Sigmoid colon (tissue), 7 donors: ENCODE results near the gene TMOD1. TPM values are rescaled to one million over a fixed set of nuclear protein-coding genes. Genes with fewer than 3 reads are reported as not detected.

Experiments used
- DNase-seq: peaks from one replicate; pipeline ENCODE4 v3.0.0-alpha.2; 2019
- H3K27ac ChIP-seq, 4 donors: fragments of 200-600 bp; sonication (generic); one replicate each; pipeline ENCODE4 v1.5.1; 2016 to 2019; ENCODE audit warnings: mild to moderate bottlenecking in 1 of 4
- H3K27me3 ChIP-seq, 3 donors: fragments of 200-600 bp; sonication (generic); one replicate each; pipeline ENCODE4 v1.5.1; 2019; ENCODE audit warnings: mild to moderate bottlenecking in 1 of 3
- H3K36me3 ChIP-seq, 4 donors: fragments of 200-600 bp; sonication (generic); one replicate each; pipeline ENCODE4 v1.5.1; 2016 to 2019
- H3K4me1 ChIP-seq, 4 donors: fragments of 200-600 bp; sonication (generic); one replicate each; pipeline ENCODE4 v1.5.1; 2017 to 2019
- H3K4me3 ChIP-seq, 4 donors: fragments of 200-600 bp; sonication (generic); one replicate each; pipeline ENCODE4 v1.5.1; 2017 to 2019; ENCODE audit warnings: mild to moderate bottlenecking in 2 of 4, moderate library complexity in 1 of 4
- H3K9me3 ChIP-seq, 4 donors: fragments of 200-600 bp in 3 of 4; sonication (generic) in 3 of 4; one replicate each; pipeline versions ENCODE4 v1.5.1 to v1.6.1; 2013 to 2019
- EP300 ChIP-seq, 4 donors: sonication (generic); formaldehyde crosslinking; IDR thresholded peaks; one replicate each; pipeline ENCODE4 v1.6.1; 2017; ENCODE audit warnings: antibody characterized with exemption in 4 of 4
- POLR2A ChIP-seq, 2 donors: fragments of 450-650 bp; IDR thresholded peaks; one replicate each; pipeline ENCODE4 v1.6.1; 2016; ENCODE audit warnings: antibody characterized with exemption in 2 of 2, mild to moderate bottlenecking in 2 of 2, moderate library complexity in 2 of 2
- POLR2AphosphoS5 ChIP-seq, 4 donors: sonication (generic); formaldehyde crosslinking; IDR thresholded peaks; one replicate each; pipeline ENCODE4 v1.6.1; 2017; ENCODE audit warnings: antibody characterized with exemption in 4 of 4
- WGBS, 2 donors: extraction: QIAGEN DNeasy Blood & Tissue Kit; methylation state at CpG; one replicate each; pipeline ENCODE4 v1.1.7; 2013; 5-methylcytosine and 5-hydroxymethylcytosine counted together
- intact Hi-C: fragments of 100-400 bp; cut with DNase I; formaldehyde crosslinking; loops from one replicate; pipeline ENCODE4 v1.15.1; 2023
- polyA plus RNA-seq, 3 donors: library from polyadenylated mRNA; stranded (reverse); fragments of 200-250 nt; gene quantifications; one replicate each; pipeline ENCODE4 v1.2.3, GENCODE V29; 2013
- total RNA-seq, 4 donors: library from RNA; depleted of rRNA; stranded (reverse); fragments of >200 nt; gene quantifications; one replicate each; pipeline ENCODE4 v1.1.0, GENCODE V29; 2016
- TF ChIP-seq, protein P1 (sequence below), 4 experiments: fragments of 450-650 bp in 3 of 4; fragments of 200-600 bp in 1 of 4; IDR thresholded peaks; one replicate each; pipeline ENCODE4 v1.5.1; 2016 to 2019; ENCODE audit warnings: antibody characterized with exemption in 4 of 4, mild to moderate bottlenecking in 3 of 4, moderate library complexity in 2 of 4
- donor health status: healthy with polysubstance abuse.
- donor health status: Bipolar disorder and iron deficiency.
- donor health status: healthy.

Gene TMOD1
- total and polyA plus RNA-seq, 7 donors: 1.6 to 56.8 (median 28.5) TPM

DNA sequence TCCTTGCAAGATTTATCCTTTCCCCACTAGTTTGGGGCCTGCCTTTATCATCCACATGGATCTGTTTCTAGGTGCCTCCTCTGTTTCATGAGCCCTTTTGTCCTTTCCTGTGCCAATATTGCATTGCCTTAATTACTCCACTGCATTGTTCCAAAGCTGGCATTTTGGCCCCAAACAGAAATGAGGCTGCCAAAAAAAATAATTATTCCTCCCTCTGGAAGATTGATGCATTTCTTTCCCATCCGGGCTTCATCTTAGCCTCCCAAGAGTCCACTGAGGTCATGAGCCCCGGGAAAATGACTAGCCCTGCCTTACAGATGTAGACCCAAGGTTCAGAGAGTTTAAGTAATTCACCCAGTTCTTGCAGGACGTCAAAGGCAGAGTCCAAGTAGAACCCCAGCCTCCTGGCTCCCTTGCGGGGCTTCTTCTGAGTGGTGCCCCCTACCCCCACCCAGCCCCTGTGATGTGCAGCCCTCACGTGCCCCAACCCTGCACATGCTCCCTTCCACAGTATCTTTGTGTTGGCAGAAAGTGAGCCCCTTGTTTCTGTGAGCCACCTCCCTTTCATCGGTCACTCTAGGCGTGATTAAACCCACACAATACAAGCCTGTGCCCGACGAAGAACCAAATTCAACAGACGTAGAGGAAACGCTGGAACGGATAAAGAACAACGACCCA lies 62.1 kb downstream of the TMOD1 start:
- Histone ChIP-seq H3K36me3 (peaks cover 0 to 23% (median 3%) of the 10 kb centered on the region in 4 donors), H3K27me3 (no peaks in the 10 kb centered on the region), H3K4me1 (peaks cover 0 to 35% (median 25%) of the 10 kb centered on the region in 4 donors), H3K4me3 (no peak overlapping the region), H3K9me3 (no peaks in the 10 kb centered on the region), H3K27ac (peak overlapping the region; percentile 55 to 74 (median 68))
- intact Hi-C loops: no loop called here
- TF ChIP-seq EP300 (IDR thresholded peaks at IDR 0.05) (no peak), POLR2AphosphoS5 (IDR thresholded peaks at IDR 0.05) (no peak), POLR2A (IDR thresholded peaks at IDR 0.05) (no peak)
- TF ChIP-seq, protein P1, sequence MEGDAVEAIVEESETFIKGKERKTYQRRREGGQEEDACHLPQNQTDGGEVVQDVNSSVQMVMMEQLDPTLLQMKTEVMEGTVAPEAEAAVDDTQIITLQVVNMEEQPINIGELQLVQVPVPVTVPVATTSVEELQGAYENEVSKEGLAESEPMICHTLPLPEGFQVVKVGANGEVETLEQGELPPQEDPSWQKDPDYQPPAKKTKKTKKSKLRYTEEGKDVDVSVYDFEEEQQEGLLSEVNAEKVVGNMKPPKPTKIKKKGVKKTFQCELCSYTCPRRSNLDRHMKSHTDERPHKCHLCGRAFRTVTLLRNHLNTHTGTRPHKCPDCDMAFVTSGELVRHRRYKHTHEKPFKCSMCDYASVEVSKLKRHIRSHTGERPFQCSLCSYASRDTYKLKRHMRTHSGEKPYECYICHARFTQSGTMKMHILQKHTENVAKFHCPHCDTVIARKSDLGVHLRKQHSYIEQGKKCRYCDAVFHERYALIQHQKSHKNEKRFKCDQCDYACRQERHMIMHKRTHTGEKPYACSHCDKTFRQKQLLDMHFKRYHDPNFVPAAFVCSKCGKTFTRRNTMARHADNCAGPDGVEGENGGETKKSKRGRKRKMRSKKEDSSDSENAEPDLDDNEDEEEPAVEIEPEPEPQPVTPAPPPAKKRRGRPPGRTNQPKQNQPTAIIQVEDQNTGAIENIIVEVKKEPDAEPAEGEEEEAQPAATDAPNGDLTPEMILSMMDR (IDR thresholded peaks at IDR 0.05): no peak
- no peak for DNase-seq
- WGBS, 2 donors: 76 to 77% methylated on average over 13 of the region's 13 CpGs

DNA sequence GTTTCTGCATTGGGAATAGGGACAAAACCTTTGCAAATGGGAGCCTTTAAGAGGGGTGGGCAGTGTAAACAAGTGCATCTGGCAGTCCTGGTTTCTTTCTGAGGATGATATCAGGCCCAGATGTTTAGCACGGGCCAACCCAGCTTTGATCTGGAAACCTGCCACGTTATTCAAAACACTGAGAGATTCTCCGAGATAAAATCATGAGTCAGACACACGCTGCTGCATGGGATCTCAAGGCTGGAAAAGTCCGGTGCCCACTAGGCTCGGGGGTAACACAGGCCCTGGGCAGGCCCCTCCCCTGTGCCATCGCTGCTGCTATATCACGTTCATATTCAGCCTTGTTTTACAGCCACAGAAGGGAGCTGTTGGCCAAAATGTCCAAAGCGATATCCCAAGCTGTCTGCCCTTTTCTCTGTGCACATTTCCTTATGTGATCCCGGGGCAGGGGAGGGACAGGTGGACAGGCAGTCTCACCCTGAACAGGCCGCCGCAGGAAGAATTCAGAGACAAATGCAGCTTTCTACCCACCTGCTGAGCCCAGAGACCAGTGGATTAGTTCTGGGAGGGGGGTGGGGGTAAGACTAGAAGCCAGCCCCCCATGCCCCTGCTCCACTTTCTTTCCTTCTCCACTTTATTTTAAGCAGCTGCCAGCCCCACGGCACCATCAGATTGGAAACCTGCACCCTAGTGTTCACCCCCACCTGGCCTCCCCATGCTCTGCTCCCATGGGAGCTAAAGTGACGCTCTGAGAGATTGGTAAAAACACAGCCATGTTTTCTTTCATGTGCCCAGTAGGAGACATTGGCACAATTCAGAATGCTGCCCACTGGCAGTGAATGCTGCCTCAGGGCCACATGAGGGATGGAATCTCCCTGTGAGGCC lies 63.1 kb downstream of the TMOD1 start:
- TF ChIP-seq POLR2A (IDR thresholded peaks at IDR 0.05): no peak
- peak in 1 of 4 donors; percentile 17 for TF ChIP-seq EP300 (IDR thresholded peaks at IDR 0.05)
- TF ChIP-seq, protein P1 (IDR thresholded peaks at IDR 0.05): no peak
- peak in 3 of 4 donors; percentile 1 to 33 (median 23) for TF ChIP-seq POLR2AphosphoS5 (IDR thresholded peaks at IDR 0.05)
- Histone ChIP-seq H3K9me3 (no peaks in the 10 kb centered on the region), H3K4me3 (no peak overlapping the region), H3K36me3 (peaks cover 0 to 32% (median 10%) of the 10 kb centered on the region in 4 donors), H3K4me1 (peaks cover 0 to 26% (median 17%) of the 10 kb centered on the region in 4 donors), H3K27ac (peak overlapping the region; percentile 55 to 74 (median 68)), H3K27me3 (no peaks in the 10 kb centered on the region)
- intact Hi-C loops: no loop called here
- peak; percentile 71 for DNase-seq
- WGBS, 2 donors: 22 to 56% methylated on average over 14 of the region's 14 CpGs

DNA sequence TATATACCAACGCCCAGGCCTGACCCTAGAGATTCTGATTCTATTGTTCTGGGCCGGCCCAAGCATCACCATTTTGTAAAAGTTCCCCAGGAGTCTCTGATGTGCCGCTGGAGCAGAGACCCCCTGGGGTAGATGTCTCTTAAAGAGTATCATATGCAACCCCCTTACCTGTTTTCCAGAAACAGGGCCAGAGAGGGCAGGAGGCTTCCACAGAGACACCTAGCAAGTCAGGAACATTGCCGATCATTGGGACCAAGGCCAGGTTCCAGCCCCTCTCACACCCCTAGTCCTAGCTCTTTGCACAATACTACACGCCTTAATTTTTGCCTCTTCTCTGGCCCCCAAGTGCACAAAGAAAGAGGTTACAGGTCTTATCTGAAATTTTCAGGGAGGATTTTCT lies 63.8 kb downstream of the TMOD1 start:
- H3K4me1 ChIP-seq: peaks cover 0 to 31% (median 20%) of the 10 kb centered on the region in 4 donors
- H3K36me3 ChIP-seq: peaks cover 0 to 39% (median 14%) of the 10 kb centered on the region in 4 donors
- no peaks in the 10 kb centered on the region for H3K27me3 ChIP-seq
- H3K4me3 ChIP-seq: no peak overlapping the region
- no peak for TF ChIP-seq EP300 (IDR thresholded peaks at IDR 0.05)
- TF ChIP-seq, protein P1 (IDR thresholded peaks at IDR 0.05): no peak
- TF ChIP-seq POLR2A (IDR thresholded peaks at IDR 0.05): no peak
- TF ChIP-seq POLR2AphosphoS5 (IDR thresholded peaks at IDR 0.05): no peak
- no peaks in the 10 kb centered on the region for H3K9me3 ChIP-seq
- 85 to 90% methylated on average over 5 of the region's 5 CpGs for WGBS, 2 donors
- peak overlapping the region in 2 of 4 donors; percentile 72 to 74 for H3K27ac ChIP-seq
- intact Hi-C loops: no loop called here
- DNase-seq: no peak

GRCh38 chr9:97567182-97567893 lies 65.9 kb downstream of the TMOD1 start:
- DNase-seq: no peak
- H3K9me3 ChIP-seq: no peaks in the 10 kb centered on the region
- WGBS, 2 donors: 75 to 86% methylated on average over 9 of the region's 9 CpGs
- H3K4me1 ChIP-seq: peaks cover 0 to 51% (median 41%) of the 10 kb centered on the region in 4 donors
- no peak overlapping the region for H3K27ac ChIP-seq
- H3K27me3 ChIP-seq: no peaks in the 10 kb centered on the region
- intact Hi-C loops: no loop called here
- H3K36me3 ChIP-seq: peaks cover 0 to 47% (median 19%) of the 10 kb centered on the region in 4 donors
- no peak overlapping the region for H3K4me3 ChIP-seq
- no peak for TF ChIP-seq EP300 (IDR thresholded peaks at IDR 0.05)
- no peak for TF ChIP-seq POLR2AphosphoS5 (IDR thresholded peaks at IDR 0.05)
- TF ChIP-seq POLR2A (IDR thresholded peaks at IDR 0.05): no peak
